HFFc6 (cell line): Measurements from ENCODE around the gene IL23R. TPM values are rescaled to one million over a fixed set of nuclear protein-coding genes. Genes with fewer than 3 reads are reported as not detected.

Experiments
- DNase-seq: peaks from one replicate; pipeline ENCODE4 v3.0.0-alpha.2; 2018
- H3K27ac Mint-ChIP-seq: 2 replicates; pipeline ENCODE4 v1.8.0; 2020; ENCODE audit warnings: mild to moderate bottlenecking, mixed read lengths
- H3K27me3 Mint-ChIP-seq: 2 replicates; pipeline ENCODE4 v1.8.0; 2021; ENCODE audit warnings: mild to moderate bottlenecking, moderate library complexity, mixed read lengths; ENCODE audit not compliant: insufficient read depth
- H3K36me3 Mint-ChIP-seq: 2 replicates; pipeline ENCODE4 v1.8.0; 2021; ENCODE audit warnings: low read depth, mixed read lengths
- H3K4me1 Mint-ChIP-seq: 2 replicates; pipeline ENCODE4 v1.8.0; 2020; ENCODE audit warnings: low read depth, mixed read lengths
- H3K4me3 Mint-ChIP-seq: 2 replicates; pipeline ENCODE4 v1.8.0; 2020; ENCODE audit warnings: mild to moderate bottlenecking, moderate library complexity, mixed read lengths
- H3K9me3 Mint-ChIP-seq: 2 replicates; pipeline ENCODE4 v1.8.0; 2020; ENCODE audit warnings: mild to moderate bottlenecking, mixed read lengths
- total RNA-seq, 6 experiments: library from RNA; stranded (reverse); fragmentation: NEBNext Ultra II Directional; extraction: Animal tissue kit (Norgen Biotek cat#: 25700); gene quantifications; 2 replicates in 1 of 6; 3 replicates in 5 of 6; pipeline ENCODE4 v1.2.3, GENCODE V29; 2021
- TF ChIP-seq, protein P1 (sequence below): fragments of 200-600 bp; sonication (generic); IDR thresholded peaks from 2 replicates; pipeline ENCODE4 v1.5.0; 2021; ENCODE audit warnings: antibody characterized with exemption, mild to moderate bottlenecking

The IL23R gene
- total RNA-seq, 6 experiments from 2014 or later, result not detected

DNA sequence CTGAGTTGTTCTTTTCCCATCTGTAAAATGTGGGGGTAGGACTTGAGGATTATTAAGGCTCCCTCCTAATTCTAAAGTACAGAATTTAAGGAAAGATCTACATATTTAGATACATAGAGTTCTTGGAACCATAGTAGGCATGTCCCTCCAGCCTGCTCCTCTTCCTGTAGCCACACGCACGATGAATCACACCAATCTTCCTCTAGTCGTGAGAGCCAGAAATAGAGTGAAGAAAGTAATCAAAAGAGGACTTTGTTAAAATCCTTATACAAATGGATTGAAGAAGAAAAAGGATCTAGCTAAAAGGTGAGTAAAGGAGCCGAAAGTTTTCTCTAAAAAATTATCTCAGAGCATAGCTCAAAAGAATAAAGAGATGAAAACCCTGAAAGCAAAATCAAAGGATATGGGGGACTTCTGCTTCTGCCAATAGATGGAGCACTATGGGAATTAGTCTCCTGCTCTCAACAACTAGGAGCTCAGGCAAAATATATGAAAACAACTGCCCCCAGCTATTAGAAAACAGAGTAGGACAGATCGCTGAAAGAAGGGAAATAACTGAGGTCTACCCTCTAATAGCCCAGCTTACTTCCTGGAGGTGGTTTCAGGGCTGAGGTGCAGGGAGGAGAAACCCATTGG is 40.0 kb upstream of the IL23R start:
- no peak for DNase-seq
- no peak overlapping the region for H3K27ac Mint-ChIP-seq

DNA sequence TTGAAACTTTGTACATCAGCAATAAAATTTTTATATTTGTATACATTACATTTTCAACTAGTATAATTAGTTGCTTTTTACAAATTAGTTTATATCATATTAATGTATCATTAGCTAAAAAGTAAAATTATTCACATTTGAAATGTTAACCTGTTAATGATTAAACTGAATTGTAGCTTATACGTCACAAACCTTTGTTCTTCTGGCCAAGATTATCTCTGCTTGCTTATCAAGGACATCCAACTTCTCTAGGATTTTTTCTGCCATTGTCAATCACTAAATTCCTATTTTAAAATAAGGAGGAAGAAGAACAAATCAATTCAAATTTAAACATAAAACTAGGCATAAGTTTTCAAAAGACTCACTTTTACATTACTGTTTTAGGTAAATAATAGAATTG is 39.3 kb upstream of the IL23R start:
- TF ChIP-seq, protein P1, sequence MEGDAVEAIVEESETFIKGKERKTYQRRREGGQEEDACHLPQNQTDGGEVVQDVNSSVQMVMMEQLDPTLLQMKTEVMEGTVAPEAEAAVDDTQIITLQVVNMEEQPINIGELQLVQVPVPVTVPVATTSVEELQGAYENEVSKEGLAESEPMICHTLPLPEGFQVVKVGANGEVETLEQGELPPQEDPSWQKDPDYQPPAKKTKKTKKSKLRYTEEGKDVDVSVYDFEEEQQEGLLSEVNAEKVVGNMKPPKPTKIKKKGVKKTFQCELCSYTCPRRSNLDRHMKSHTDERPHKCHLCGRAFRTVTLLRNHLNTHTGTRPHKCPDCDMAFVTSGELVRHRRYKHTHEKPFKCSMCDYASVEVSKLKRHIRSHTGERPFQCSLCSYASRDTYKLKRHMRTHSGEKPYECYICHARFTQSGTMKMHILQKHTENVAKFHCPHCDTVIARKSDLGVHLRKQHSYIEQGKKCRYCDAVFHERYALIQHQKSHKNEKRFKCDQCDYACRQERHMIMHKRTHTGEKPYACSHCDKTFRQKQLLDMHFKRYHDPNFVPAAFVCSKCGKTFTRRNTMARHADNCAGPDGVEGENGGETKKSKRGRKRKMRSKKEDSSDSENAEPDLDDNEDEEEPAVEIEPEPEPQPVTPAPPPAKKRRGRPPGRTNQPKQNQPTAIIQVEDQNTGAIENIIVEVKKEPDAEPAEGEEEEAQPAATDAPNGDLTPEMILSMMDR, result no peak
- no peak for DNase-seq
- no peaks in the 10 kb centered on the region for H3K36me3 Mint-ChIP-seq
- H3K4me3 Mint-ChIP-seq, result no peak overlapping the region
- no peak overlapping the region for H3K27ac Mint-ChIP-seq
- H3K27me3 Mint-ChIP-seq, result no peaks in the 10 kb centered on the region; the same call in 1 of the 2 replicates
- peaks cover 8% of the 10 kb centered on the region for H3K4me1 Mint-ChIP-seq
- H3K9me3 Mint-ChIP-seq, result no peaks in the 10 kb centered on the region

More for the DNA sequence above, 40.0 kb upstream of the IL23R start:
- Mint-ChIP-seq H3K27me3 (no peaks in the 10 kb centered on the region; the same call in 1 of the 2 replicates), H3K4me3 (0 out of 2 replicates have a peak overlapping the region, but pooled peaks have one; percentile 32), H3K36me3 (no peaks in the 10 kb centered on the region), H3K9me3 (no peaks in the 10 kb centered on the region), H3K4me1 (peaks cover 8% of the 10 kb centered on the region)
- TF ChIP-seq, protein P1, result peak; percentile 34; the same call in 1 of the 2 replicates

DNA sequence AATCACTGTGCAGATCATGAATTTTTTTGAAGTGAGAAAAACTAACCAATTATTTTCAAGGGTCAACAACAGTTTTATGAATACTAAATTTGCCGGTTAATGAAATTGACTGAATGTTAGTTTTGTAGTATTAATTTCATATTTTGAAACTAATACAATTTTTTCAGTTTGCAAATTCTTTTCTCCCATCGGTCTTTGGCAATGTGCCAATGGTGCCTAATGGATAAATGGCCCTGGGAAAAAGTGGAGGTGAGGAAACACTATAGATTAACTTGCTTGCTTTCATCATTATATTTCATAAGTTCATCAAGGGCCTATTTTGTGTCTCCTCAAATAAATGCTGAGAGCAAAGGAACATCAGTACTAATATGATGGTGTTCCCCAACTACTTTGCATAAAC is 35.6 kb upstream of the IL23R start:
- Mint-ChIP-seq H3K9me3 (no peaks in the 10 kb centered on the region), H3K4me3 (no peak overlapping the region), H3K27ac (no peak overlapping the region), H3K36me3 (no peaks in the 10 kb centered on the region), H3K4me1 (peaks cover 20% of the 10 kb centered on the region), H3K27me3 (no peaks in the 10 kb centered on the region; the same call in 1 of the 2 replicates)
- DNase-seq, result no peak
- TF ChIP-seq, protein P1, result no peak

DNA sequence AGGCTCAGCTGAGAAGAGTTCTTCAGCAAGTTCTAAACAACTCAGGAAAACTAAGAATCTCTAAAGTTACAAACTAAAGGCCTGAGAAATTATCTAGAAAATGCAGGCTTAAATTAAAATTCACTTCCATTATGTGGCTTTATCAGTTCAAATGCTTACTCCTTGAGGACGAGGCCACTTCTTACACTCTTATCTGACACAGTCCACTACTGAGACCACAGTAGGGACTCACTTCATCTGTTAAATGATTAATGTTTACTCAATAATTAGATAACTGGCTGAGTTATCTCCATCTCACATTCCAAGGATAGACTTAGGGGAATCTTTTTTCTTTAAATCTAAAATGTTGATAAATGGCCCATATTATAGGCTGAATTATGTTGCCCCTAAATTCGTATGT is 33.1 kb upstream of the IL23R start:
- Mint-ChIP-seq H3K9me3 (no peaks in the 10 kb centered on the region), H3K27ac (no peak overlapping the region), H3K4me3 (no peak overlapping the region), H3K36me3 (no peaks in the 10 kb centered on the region), H3K27me3 (no peaks in the 10 kb centered on the region), H3K4me1 (peaks cover 14% of the 10 kb centered on the region)
- TF ChIP-seq, protein P1, result no peak
- no peak for DNase-seq

DNA sequence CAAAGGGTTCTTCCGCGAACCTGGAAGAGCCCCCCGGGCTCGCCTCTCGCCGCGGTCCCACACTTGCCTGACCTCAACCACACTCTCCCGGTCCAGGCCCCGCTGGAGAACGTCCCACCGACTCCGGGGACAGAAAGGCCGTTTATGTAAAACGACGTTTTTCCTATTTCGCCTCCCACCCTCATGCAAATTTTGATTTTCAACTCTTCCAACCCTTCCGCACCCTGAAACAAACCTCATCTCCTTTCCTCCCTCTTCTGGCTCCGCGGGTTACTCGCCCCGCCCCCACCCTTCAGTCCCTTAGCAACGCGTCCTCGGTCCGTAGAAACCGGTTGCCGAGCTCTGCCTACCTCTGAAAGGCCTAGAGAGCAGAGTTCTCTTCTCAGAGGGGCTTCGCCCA is 31.6 kb upstream of the IL23R start, which contains the start of gene C1orf141:
Gene C1orf141, minus strand, starts transcription at position 276 of the 400 bp plus-strand sequence. CDS start 7,730 bp downstream, outside the sequence.
- TF ChIP-seq, protein P1, result no peak
- Mint-ChIP-seq H3K27me3 (no peaks in the 10 kb centered on the region), H3K36me3 (no peaks in the 10 kb centered on the region), H3K27ac (peak within 1 kb of the TSS; percentile 79), H3K4me3 (peak within 1 kb of the TSS; percentile 67), H3K9me3 (no peaks in the 10 kb centered on the region), H3K4me1 (peaks cover 14% of the 10 kb centered on the region)
- DNase-seq, result no peak
